K562 (cell line): ENCODE results near the gene MIDN. TPM values are rescaled to one million over a fixed set of nuclear protein-coding genes. Genes with fewer than 3 reads are reported as not detected.

Experiments used
- ATAC-seq: fragments of 200-7000 bp; cut with Tn5 transposase; 3 replicates; pipeline ENCODE4 v1.9.1; 2020; ENCODE audit warnings: moderate library complexity
- BruUV-seq: library from RNA; stranded (reverse); fragments of 400-500 nt; replicated peaks from 2 replicates; lab custom pipeline; 2021; lab: Mats Ljungman, UMichigan
- CTCF ChIA-PET: fragments of 300-600 bp; formaldehyde crosslinking; extraction: SDS; loops from one replicate; lab custom pipeline; 2021; ENCODE audit warnings: low intra/inter-chr PET ratio; lab: Yijun Ruan, JAX
- POLR2A ChIA-PET: fragments of 300-600, 350-650 bp; sonication (Branson Sonifier 250); formaldehyde crosslinking; extraction: SDS; loops from one replicate; lab custom pipeline; 2021; ENCODE audit warnings: antibody characterized with exemption, inconsistent platforms; lab: Yijun Ruan, JAX
- DNase-seq, 4 experiments: peaks; one replicate each; pipeline versions ENCODE4 v3.0.0 to v3.0.0-alpha.2; 2011 to 2018; ENCODE audit warnings: low spot score in 3 of 4, mixed read lengths in 3 of 4; ENCODE audit errors: extremely low read depth in 1 of 4
- FAIRE-seq: peaks from 2 replicates; lab custom pipeline; 2011; peaks lifted over from hg19 to GRCh38; lab: Jason Lieb, UNC
- H2AFZ ChIP-seq: 2 replicates; pipeline ENCODE4 v1.6.0; 2011; ENCODE audit warnings: low read depth, low read length, control low read depth, inconsistent platforms
- H3K27ac ChIP-seq: fragments of 200-600 bp; 3 replicates; pipeline ENCODE4 v1.8.0; 2011; ENCODE audit warnings: low read depth, mild to moderate bottlenecking, control low read depth, inconsistent platforms, low read length, moderate library complexity, mixed read lengths; ENCODE audit errors: extremely low read depth
- H3K27me3 ChIP-seq, 2 experiments: fragments of 300-600 bp in 1 of 2; 2 replicates in 1 of 2; 3 replicates in 1 of 2; pipeline versions ENCODE4 v1.6.0 to v1.8.0; 2011; ENCODE audit warnings: inconsistent platforms in 2 of 2, low read length in 2 of 2, mild to moderate bottlenecking in 1 of 2, mixed read lengths in 1 of 2, moderate library complexity in 1 of 2; ENCODE audit not compliant: control insufficient read depth in 2 of 2, insufficient read depth in 2 of 2
- H3K36me3 ChIP-seq: fragments of 300-600 bp; 3 replicates; pipeline ENCODE4 v1.8.0; 2011; ENCODE audit warnings: mild to moderate bottlenecking, low read length, inconsistent platforms; ENCODE audit not compliant: control insufficient read depth, insufficient read depth
- H3K4me1 ChIP-seq, 2 experiments: fragments of 200-600 bp in 1 of 2; replicated peaks in 1 of 2; 2 replicates in 1 of 2; 3 replicates in 1 of 2; pipeline versions ENCODE4 v1.5.1 to v1.8.0; 2011; ENCODE audit warnings: inconsistent platforms in 2 of 2, low read length in 2 of 2, mild to moderate bottlenecking in 1 of 2, mixed read lengths in 1 of 2, moderate library complexity in 1 of 2; ENCODE audit not compliant: control insufficient read depth in 2 of 2, insufficient read depth in 2 of 2
- H3K4me2 ChIP-seq: 2 replicates; pipeline ENCODE4 v1.6.1; 2011; ENCODE audit warnings: low read length, control low read depth, inconsistent platforms, mixed read lengths; ENCODE audit not compliant: insufficient read depth
- H3K4me3 ChIP-seq: fragments of 200-600 bp; sonication (generic), shearing (Covaris generic); 2 replicates; pipeline ENCODE4 v1.5.1; 2016; ENCODE audit warnings: control low read depth, inconsistent platforms
- H3K79me2 ChIP-seq: fragments of 200-600 bp; 3 replicates; pipeline ENCODE4 v1.8.0; 2011; ENCODE audit warnings: low read length, inconsistent platforms; ENCODE audit not compliant: control insufficient read depth, insufficient read depth
- H3K9ac ChIP-seq, 2 experiments: 2 replicates each; pipeline versions ENCODE4 v1.6.0 to v1.6.1; 2011; ENCODE audit warnings: low read depth in 2 of 2, low read length in 2 of 2, control low read depth in 1 of 2, inconsistent platforms in 1 of 2, mild to moderate bottlenecking in 1 of 2, mixed read lengths in 1 of 2; ENCODE audit not compliant: insufficient read depth in 1 of 2
- H3K9me1 ChIP-seq: one replicate; pipeline ENCODE4 v1.6.0; 2011; ENCODE audit warnings: inconsistent platforms, mild to moderate bottlenecking, low read length, moderate library complexity; ENCODE audit not compliant: control insufficient read depth, insufficient read depth
- H3K9me3 ChIP-seq: replicated peaks from 2 replicates; pipeline ENCODE4 v1.5.1; 2011; ENCODE audit warnings: low read depth, low read length, inconsistent platforms; ENCODE audit not compliant: control insufficient read depth, insufficient read depth
- H4K20me1 ChIP-seq: replicated peaks from 2 replicates; pipeline ENCODE4 v1.6.1; 2011; ENCODE audit warnings: low read length, inconsistent platforms, mixed read lengths; ENCODE audit not compliant: control insufficient read depth, insufficient read depth
- POLR2G ChIP-seq: fragments of 200-400 bp; formaldehyde crosslinking; IDR thresholded peaks from 2 replicates; pipeline ENCODE4 v1.6.1; 2017; ENCODE audit warnings: low read depth, mild to moderate bottlenecking, antibody characterized with exemption, low read length, moderate library complexity
- RBFOX2 ChIP-seq: fragments of 200-400 bp; formaldehyde crosslinking; IDR thresholded peaks from 2 replicates; pipeline ENCODE4 v1.6.1; 2017; ENCODE audit warnings: low read depth, mild to moderate bottlenecking, low read length, moderate library complexity
- WGBS: fragments of 100-300 bp; shearing (Covaris generic); methylation state at CpG from one replicate; pipeline ENCODE4 v1.1.6; 2016; ENCODE audit warnings: low coverage, mixed read lengths; ENCODE audit not compliant: insufficient coverage; ENCODE audit errors: missing lambda C conversion rate; 5-methylcytosine and 5-hydroxymethylcytosine counted together
- in situ Hi-C: fragments of 300-500 bp; cut with MboI; formaldehyde crosslinking; loops from 4 replicates; pipeline ENCODE4 v1.15.0; 2018; ENCODE audit warnings: inconsistent platforms, mixed read lengths
- intact Hi-C: fragments of 100-400 bp; cut with micrococcal nuclease; formaldehyde crosslinking; loops from 2 replicates; pipeline ENCODE4 v1.14.2; 2022
- polyA plus RNA-seq, 8 experiments: library from polyadenylated mRNA; depleted of rRNA in 4 of 8; stranded (reverse) in 5 of 8; unstranded in 3 of 8; fragments of >200 nt; fragmentation: Nextera tagmentation in 2 of 8; fragmentation: Illumina TruSeq in 1 of 8; extraction: Ambion mirVana in 2 of 8; extraction: Trizol in 1 of 8; gene quantifications; 2 replicates each; pipeline versions ENCODE4 v1.2.1 to v1.2.3, GENCODE V29; 2011 to 2014; ENCODE audit warnings: inconsistent platforms in 1 of 8, missing spikeins in 1 of 8
- total RNA-seq, 7 experiments: library from RNA; depleted of rRNA in 6 of 7; stranded (reverse); fragments of >200 nt in 6 of 7; fragmentation: Illumina TruSeq in 2 of 7; extraction: Trizol in 2 of 7; gene quantifications; 2 replicates each; pipeline versions ENCODE4 v1.2.1 to v1.2.3, GENCODE V29; 2011 to 2021; ENCODE audit warnings: low replicate concordance in 1 of 7
- TF ChIP-seq, protein P1 (sequence below): fragments of 150-350 bp; conservative IDR thresholded peaks from 2 replicates; pipeline ENCODE4 v1.6.1; 2014; ENCODE audit warnings: low read length

MIDN gene
- total and polyA plus RNA-seq, 9 of the 15 experiments (the other 6 are each of a cell fraction or from before 2014, with no cell fraction given): 0.17 to 120 (median 10.1) TPM

DNA sequence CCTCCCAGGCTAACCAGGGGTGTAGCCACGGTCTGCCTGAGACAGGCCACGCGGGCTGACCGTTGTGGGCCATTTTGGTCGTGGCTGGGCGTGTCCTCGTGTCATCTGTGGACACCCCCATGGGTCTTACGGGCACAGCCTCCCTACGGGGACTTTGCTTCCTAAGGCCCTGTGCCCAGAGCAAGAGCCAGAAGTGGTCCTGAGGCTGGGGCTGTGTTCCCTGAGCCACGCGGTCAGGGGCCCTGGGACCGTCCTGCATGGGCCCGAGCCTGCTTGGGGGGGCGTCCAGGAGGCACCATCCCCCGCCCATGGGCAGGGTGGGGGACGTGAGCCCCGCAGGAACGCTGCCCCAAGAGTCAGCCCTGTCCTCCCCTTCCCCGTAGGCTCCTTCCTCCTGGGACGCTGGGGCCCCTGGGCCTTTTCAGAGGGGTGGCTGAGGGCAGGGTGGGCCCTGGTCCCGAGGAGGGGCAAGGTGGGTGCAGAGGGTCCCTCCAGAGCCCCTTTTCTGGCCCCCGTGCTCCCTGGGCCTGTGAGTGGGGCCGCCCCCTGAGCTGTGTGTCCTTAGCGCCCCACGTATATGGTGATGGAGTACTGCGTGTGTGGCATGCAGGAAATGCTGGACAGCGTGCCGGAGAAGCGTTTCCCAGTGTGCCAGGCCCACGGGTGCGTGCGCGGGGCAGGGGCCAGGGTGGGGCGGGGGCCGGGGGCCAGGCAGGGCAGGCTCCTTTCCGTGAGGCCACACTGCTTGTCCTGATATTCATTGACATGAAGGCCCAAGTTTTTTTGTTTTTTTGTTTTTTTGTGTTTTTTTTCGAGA is 29.4 kb upstream of the MIDN start:
- ATAC-seq: no peak

More for the DNA sequence above, 29.4 kb upstream of the MIDN start:
- BruUV-seq: no TSS peak
- Histone ChIP-seq H3K4me2 (no peak overlapping the region), H3K9ac (peak overlapping the region in 1 of 2 experiments; percentile 61; a peak in 2 of 4 replicates), H3K9me1 (peaks cover 14% of the 10 kb centered on the region), H3K36me3 (peaks cover 80% of the 10 kb centered on the region; the same call in 2 of the 3 replicates), H3K27me3 (no peaks in the 10 kb centered on the region), H3K27ac (no peak overlapping the region), H3K9me3 (no peaks in the 10 kb centered on the region), H2AFZ (no peak overlapping the region), H3K79me2 (peaks cover 71% of the 10 kb centered on the region), H4K20me1 (peaks cover 49% of the 10 kb centered on the region), H3K4me1 (peaks cover 13 to 89% of the 10 kb centered on the region in 2 experiments; a peak in 4 of 5 replicates), H3K4me3 (no peak overlapping the region)
- ChIA-PET POLR2A (interaction anchor here (0.5 to 2.1 kb wide), 5 partner anchors 14 to 192 kb away, joined by 3 to 7 read pairs (median 5); partner anchors contain the start of gene CIRBP), CTCF (interaction anchor here (0.8 kb wide), 1 partner anchor 170 kb away, joined by 3 read pairs; no protein-coding TSS in a partner anchor)
- FAIRE-seq (no peak), DNase-seq (no peak)
- in situ Hi-C loops: no loop called here
- TF ChIP-seq POLR2G: peak; percentile 58; the same call in 1 of the 2 replicates
- TF ChIP-seq, protein P1, sequence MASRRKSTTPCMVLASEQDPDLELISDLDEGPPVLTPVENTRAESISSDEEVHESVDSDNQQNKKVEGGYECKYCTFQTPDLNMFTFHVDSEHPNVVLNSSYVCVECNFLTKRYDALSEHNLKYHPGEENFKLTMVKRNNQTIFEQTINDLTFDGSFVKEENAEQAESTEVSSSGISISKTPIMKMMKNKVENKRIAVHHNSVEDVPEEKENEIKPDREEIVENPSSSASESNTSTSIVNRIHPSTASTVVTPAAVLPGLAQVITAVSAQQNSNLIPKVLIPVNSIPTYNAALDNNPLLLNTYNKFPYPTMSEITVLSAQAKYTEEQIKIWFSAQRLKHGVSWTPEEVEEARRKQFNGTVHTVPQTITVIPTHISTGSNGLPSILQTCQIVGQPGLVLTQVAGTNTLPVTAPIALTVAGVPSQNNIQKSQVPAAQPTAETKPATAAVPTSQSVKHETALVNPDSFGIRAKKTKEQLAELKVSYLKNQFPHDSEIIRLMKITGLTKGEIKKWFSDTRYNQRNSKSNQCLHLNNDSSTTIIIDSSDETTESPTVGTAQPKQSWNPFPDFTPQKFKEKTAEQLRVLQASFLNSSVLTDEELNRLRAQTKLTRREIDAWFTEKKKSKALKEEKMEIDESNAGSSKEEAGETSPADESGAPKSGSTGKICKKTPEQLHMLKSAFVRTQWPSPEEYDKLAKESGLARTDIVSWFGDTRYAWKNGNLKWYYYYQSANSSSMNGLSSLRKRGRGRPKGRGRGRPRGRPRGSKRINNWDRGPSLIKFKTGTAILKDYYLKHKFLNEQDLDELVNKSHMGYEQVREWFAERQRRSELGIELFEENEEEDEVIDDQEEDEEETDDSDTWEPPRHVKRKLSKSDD: no peak
- peak; percentile 49; the same call in 1 of the 2 replicates for TF ChIP-seq RBFOX2
- WGBS: 90% methylated on average over 23 of the region's 37 CpGs
- intact Hi-C loops: no loop called here
